H9 (cell line): Measurements from ENCODE around the gene TNFRSF4. TPM values are rescaled to one million over a fixed set of nuclear protein-coding genes. Genes with fewer than 3 reads are reported as not detected.

ENCODE experiments used
- DNase-seq: peaks from one replicate; pipeline ENCODE4 v3.0.0-alpha.2; 2017
- H2AFZ ChIP-seq: one replicate; pipeline ENCODE4 v1.6.1; 2013; ENCODE audit warnings: mild to moderate bottlenecking, low read length, control low read depth, moderate library complexity
- H2AK5ac ChIP-seq: 2 replicates; pipeline ENCODE4 v1.6.1; 2013; ENCODE audit warnings: low read length, control low read depth, mixed read lengths; ENCODE audit not compliant: insufficient read length
- H2BK120ac ChIP-seq: one replicate; pipeline ENCODE4 v1.6.1; 2013; ENCODE audit warnings: low read depth, mild to moderate bottlenecking, low read length, control low read depth, inconsistent platforms; ENCODE audit not compliant: poor library complexity, severe bottlenecking
- H2BK12ac ChIP-seq: 2 replicates; pipeline ENCODE4 v1.6.1; 2013; ENCODE audit warnings: low read length, control low read depth, mixed read lengths, low read depth; ENCODE audit not compliant: insufficient read length
- H2BK15ac ChIP-seq: 2 replicates; pipeline ENCODE4 v1.6.1; 2013; ENCODE audit warnings: low read depth, low read length, control low read depth
- H2BK20ac ChIP-seq: one replicate; pipeline ENCODE4 v1.6.1; 2013; ENCODE audit warnings: low read depth, mild to moderate bottlenecking, low read length, control low read depth, inconsistent platforms; ENCODE audit not compliant: poor library complexity, severe bottlenecking
- H2BK5ac ChIP-seq: 2 replicates; pipeline ENCODE4 v1.6.1; 2013; ENCODE audit warnings: low read length, control low read depth, mixed read lengths; ENCODE audit not compliant: insufficient read length
- H3K14ac ChIP-seq: 2 replicates; pipeline ENCODE4 v1.6.1; 2013; ENCODE audit warnings: low read length, control low read depth; ENCODE audit not compliant: insufficient read depth
- H3K18ac ChIP-seq: 2 replicates; pipeline ENCODE4 v1.6.1; 2013; ENCODE audit warnings: low read depth, mild to moderate bottlenecking, mixed read lengths, low read length, control low read depth; ENCODE audit not compliant: insufficient read length
- H3K23ac ChIP-seq: 2 replicates; pipeline ENCODE4 v1.6.1; 2013; ENCODE audit warnings: low read length, control low read depth, mixed read lengths, low read depth; ENCODE audit not compliant: insufficient read length
- H3K23me2 ChIP-seq: 2 replicates; pipeline ENCODE4 v1.6.1; 2013; ENCODE audit warnings: low read depth, mild to moderate bottlenecking, mixed read lengths, low read length, control low read depth; ENCODE audit not compliant: insufficient read length, poor library complexity, severe bottlenecking
- H3K27ac ChIP-seq: 2 replicates; pipeline ENCODE4 v1.5.1; 2013; ENCODE audit warnings: low read length, control low read depth, mixed read lengths, low read depth; ENCODE audit not compliant: insufficient read length
- H3K27me3 ChIP-seq: 2 replicates; pipeline ENCODE4 v1.6.1; 2013; ENCODE audit warnings: low read length, control low read depth, inconsistent platforms; ENCODE audit not compliant: insufficient read depth
- H3K4ac ChIP-seq: 2 replicates; pipeline ENCODE4 v1.6.1; 2013; ENCODE audit warnings: low read depth, mild to moderate bottlenecking, control low read depth, inconsistent platforms, low read length, moderate library complexity
- H3K4me1 ChIP-seq: 2 replicates; pipeline ENCODE4 v1.6.1; 2013; ENCODE audit warnings: low read length, control low read depth, inconsistent platforms; ENCODE audit not compliant: insufficient read depth
- H3K4me2 ChIP-seq: 2 replicates; pipeline ENCODE4 v1.6.1; 2013; ENCODE audit warnings: low read length, control low read depth, mixed read lengths; ENCODE audit not compliant: insufficient read length, insufficient read depth
- H3K56ac ChIP-seq: 2 replicates; pipeline ENCODE4 v1.6.1; 2013; ENCODE audit warnings: low read depth, mild to moderate bottlenecking, mixed read lengths, low read length, control low read depth; ENCODE audit not compliant: insufficient read length
- H3K79me1 ChIP-seq: 2 replicates; pipeline ENCODE4 v1.6.1; 2013; ENCODE audit warnings: low read depth, mild to moderate bottlenecking, moderate library complexity, low read length, control low read depth, inconsistent platforms; ENCODE audit not compliant: insufficient read depth, poor library complexity, severe bottlenecking
- H3K79me2 ChIP-seq: 2 replicates; pipeline ENCODE4 v1.6.1; 2013; ENCODE audit warnings: low read length, control low read depth, inconsistent platforms; ENCODE audit not compliant: insufficient read depth
- H3K9ac ChIP-seq: 2 replicates; pipeline ENCODE4 v1.6.1; 2013; ENCODE audit warnings: low read length, control low read depth, mixed read lengths; ENCODE audit not compliant: insufficient read length; ENCODE audit errors: extremely low read depth
- H3K9me3 ChIP-seq: one replicate; pipeline ENCODE4 v1.6.1; 2013; ENCODE audit warnings: low read depth, low read length, inconsistent platforms; ENCODE audit not compliant: control insufficient read depth
- H3T11ph ChIP-seq: one replicate; pipeline ENCODE4 v1.6.1; 2013; ENCODE audit warnings: mild to moderate bottlenecking, low read length, control low read depth, inconsistent platforms
- H4K20me1 ChIP-seq: one replicate; pipeline ENCODE4 v1.6.1; 2013; ENCODE audit not compliant: control insufficient read depth, insufficient read length, insufficient read depth
- H4K5ac ChIP-seq: 2 replicates; pipeline ENCODE4 v1.6.1; 2013; ENCODE audit warnings: low read depth, mild to moderate bottlenecking, mixed read lengths, low read length, control low read depth; ENCODE audit not compliant: insufficient read length
- H4K8ac ChIP-seq: replicated peaks from 2 replicates; pipeline ENCODE4 v1.6.1; 2013; ENCODE audit warnings: low read length, control low read depth, mixed read lengths, low read depth; ENCODE audit not compliant: insufficient read length
- H4K91ac ChIP-seq: 2 replicates; pipeline ENCODE4 v1.6.1; 2013; ENCODE audit warnings: low read depth, mild to moderate bottlenecking, moderate library complexity, mixed read lengths, low read length, control low read depth; ENCODE audit not compliant: insufficient read length
- H3K27ac Mint-ChIP-seq, 3 experiments: 2 replicates in 2 of 3; 3 replicates in 1 of 3; pipeline ENCODE4 v1.8.0; 2020 to 2021; ENCODE audit warnings: mixed read lengths in 3 of 3, mild to moderate bottlenecking in 1 of 3, moderate library complexity in 1 of 3
- H3K27me3 Mint-ChIP-seq: 2 replicates; pipeline ENCODE4 v1.8.0; 2021; ENCODE audit warnings: low read depth, mild to moderate bottlenecking, moderate library complexity, mixed read lengths
- H3K36me3 Mint-ChIP-seq, 3 experiments: 2 replicates in 2 of 3; 3 replicates in 1 of 3; pipeline ENCODE4 v1.8.0; 2020 to 2021; ENCODE audit warnings: low read depth in 3 of 3, mixed read lengths in 3 of 3; ENCODE audit not compliant: insufficient read depth in 1 of 3
- H3K4me1 Mint-ChIP-seq, 2 experiments: 2 replicates each; pipeline ENCODE4 v1.8.0; 2020; ENCODE audit warnings: mixed read lengths in 2 of 2
- H3K4me3 Mint-ChIP-seq, 2 experiments: 2 replicates in 1 of 2; 3 replicates in 1 of 2; pipeline ENCODE4 v1.8.0; 2020 to 2021; ENCODE audit warnings: mild to moderate bottlenecking in 2 of 2, mixed read lengths in 2 of 2, moderate library complexity in 1 of 2
- H3K9me3 Mint-ChIP-seq, 2 experiments: 2 replicates in 1 of 2; 3 replicates in 1 of 2; pipeline ENCODE4 v1.8.0; 2020; ENCODE audit warnings: mild to moderate bottlenecking in 2 of 2, mixed read lengths in 2 of 2, moderate library complexity in 1 of 2
- CTCF ChIP-seq: fragments of 200-600 bp; sonication (generic); conservative IDR thresholded peaks from 3 replicates; pipeline ENCODE4 v1.8.0; 2021; ENCODE audit warnings: antibody characterized with exemption, mild to moderate bottlenecking
- WGBS: extraction: QIAGEN DNeasy Blood & Tissue Kit; methylation state at CpG from one replicate; pipeline ENCODE4 v1.1.7; 2013; ENCODE audit warnings: missing lambda C conversion rate, low lambda C conversion rate, mixed read lengths; ENCODE audit not compliant: insufficient read length; ENCODE audit errors: extremely low coverage; 5-methylcytosine and 5-hydroxymethylcytosine counted together
- total RNA-seq: library from RNA; stranded (reverse); gene quantifications from 2 replicates; pipeline ENCODE4 v1.2.1, GENCODE V29; 2021

Gene TNFRSF4
- total RNA-seq, 1 experiment from 2014 or later, result 0.24 TPM

DNA sequence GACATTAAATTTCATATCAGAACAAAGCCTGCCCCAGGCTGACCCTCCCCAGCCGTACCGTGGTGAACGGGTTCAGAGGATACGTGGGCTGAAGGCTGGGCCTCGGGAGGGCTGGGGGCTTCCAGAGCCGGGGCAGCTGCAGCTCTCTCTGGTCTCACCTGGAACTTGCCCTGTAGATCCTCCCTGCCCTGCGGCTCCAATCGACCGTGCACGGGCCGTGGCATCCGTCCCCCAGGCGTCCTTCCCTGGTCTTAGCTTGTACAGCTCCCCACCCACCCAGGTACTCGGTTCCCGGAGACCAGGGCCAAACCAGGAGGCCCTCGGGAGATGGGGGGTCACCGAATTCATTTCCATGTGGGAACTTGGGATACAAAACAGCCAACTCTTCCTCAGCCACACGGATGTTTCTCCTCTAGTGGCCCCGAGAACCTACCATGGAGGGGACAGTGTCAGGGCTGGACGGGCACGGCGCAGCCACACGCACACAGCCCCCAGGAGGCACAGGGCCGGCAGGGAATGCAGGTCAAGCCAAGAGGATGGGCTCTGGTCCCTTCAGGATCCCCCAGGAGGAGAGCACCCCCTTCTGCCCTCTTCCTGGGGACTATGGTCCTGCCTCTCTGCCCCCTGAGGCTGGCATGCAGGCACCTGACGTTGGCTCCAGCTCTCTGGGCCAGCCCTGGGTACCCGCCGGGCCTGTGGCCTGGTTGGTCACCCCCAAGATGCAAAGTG is 21.2 kb upstream of the TNFRSF4 start:
- Histone ChIP-seq H3K9ac (no peak overlapping the region), H4K91ac (no peak overlapping the region), H3K56ac (no peak overlapping the region), H3K14ac (no peak overlapping the region), H2AK5ac (no peak overlapping the region), H3K79me1 (no peaks in the 10 kb centered on the region), H3K27me3 (no peaks in the 10 kb centered on the region), H3K18ac (no peak overlapping the region), H3T11ph (no peak overlapping the region), H2AFZ (no peak overlapping the region), H4K5ac (no peak overlapping the region), H3K27ac (no peak overlapping the region), H2BK15ac (no peak overlapping the region), H3K23ac (no peak overlapping the region), H4K8ac (no peak overlapping the region), H3K9me3 (no peaks in the 10 kb centered on the region), H3K4me1 (no peaks in the 10 kb centered on the region), H2BK20ac (no peak overlapping the region), H2BK120ac (no peak overlapping the region), H4K20me1 (no peaks in the 10 kb centered on the region), H3K23me2 (peaks cover 6% of the 10 kb centered on the region), H2BK12ac (no peak overlapping the region), H3K4ac (no peak overlapping the region), H3K79me2 (no peaks in the 10 kb centered on the region; the same call in 1 of the 2 replicates), H2BK5ac (no peak overlapping the region), H3K4me2 (no peak overlapping the region)
- H3K4me1 Mint-ChIP-seq, result peaks cover 15 to 29% of the 10 kb centered on the region in 2 experiments
- peaks cover 12 to 17% (median 16%) of the 10 kb centered on the region in 3 experiments for H3K36me3 Mint-ChIP-seq
- WGBS, result no CpG with 5 or more reads among the region's 27 CpGs
- no peak overlapping the region for H3K4me3 Mint-ChIP-seq
- no peak for TF ChIP-seq CTCF
- no peaks in the 10 kb centered on the region for H3K27me3 Mint-ChIP-seq
- no peak for DNase-seq
- H3K27ac Mint-ChIP-seq, result no peak overlapping the region; a peak in 1 of 7 replicates
- peaks cover 0 to 4% of the 10 kb centered on the region in 2 experiments; a peak in 1 of 5 replicates for H3K9me3 Mint-ChIP-seq
